ENCODE measurements around the gene CYP2E1.
"Not testable (repeated sequence)": the region's sequence is repeated elsewhere in the genome, so short reads cannot be mapped to it uniquely, and the experiment has no call there.

Gene CYP2E1

DNA sequence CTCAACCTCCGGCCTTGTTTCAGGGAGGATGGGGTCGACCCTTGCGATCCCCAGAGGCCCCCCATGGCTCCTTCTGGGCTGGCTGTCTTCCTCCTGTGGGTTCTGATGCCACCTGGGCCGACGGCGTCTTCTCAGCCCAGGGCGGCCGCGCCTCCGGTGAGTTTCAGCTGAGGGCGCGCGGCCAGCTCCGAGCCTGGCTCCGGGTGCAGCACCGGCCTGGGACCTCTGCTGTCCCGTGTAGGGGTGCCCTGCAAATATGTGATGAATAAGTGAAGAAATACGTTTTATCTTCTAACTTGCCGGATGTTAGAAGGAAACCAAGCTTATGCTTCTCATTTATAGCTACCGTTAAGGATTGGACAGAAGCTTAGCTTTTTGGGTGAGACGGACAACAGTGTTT is 42.6 kb downstream of the CYP2E1 start:
- not testable (repeated sequence) for DNase-seq (ENCODE audit: low read depth in 2 of 3, low spot score in 2 of 3)

DNA sequence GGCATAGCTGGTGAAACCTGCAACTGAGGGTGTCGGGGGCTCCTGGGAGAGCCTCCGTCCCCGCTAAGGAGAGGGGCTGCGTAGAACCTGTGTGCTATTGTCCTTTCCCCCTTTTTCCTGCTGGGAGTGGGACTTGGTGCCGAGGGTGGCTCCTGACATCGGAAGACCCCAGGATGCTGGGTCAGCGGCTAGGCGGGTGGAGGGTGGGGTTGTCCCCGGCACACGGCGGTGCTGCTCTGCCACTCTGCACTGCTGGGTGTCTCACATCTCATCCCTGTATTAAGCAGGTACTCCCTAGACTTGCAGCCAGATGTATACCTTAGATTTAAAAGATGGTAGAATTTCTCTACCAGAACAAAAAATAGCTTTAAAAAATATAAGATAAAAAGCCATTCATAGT is 44.9 kb downstream of the CYP2E1 start:
- not testable (repeated sequence) for DNase-seq (ENCODE audit: low read depth in 2 of 3, low spot score in 2 of 3)

GRCh38 chr10:133573460-133573859 is 46.3 kb downstream of the CYP2E1 start:
- DNase-seq (ENCODE audit: low read depth in 2 of 3, low spot score in 2 of 3) = not testable (repeated sequence)

DNA sequence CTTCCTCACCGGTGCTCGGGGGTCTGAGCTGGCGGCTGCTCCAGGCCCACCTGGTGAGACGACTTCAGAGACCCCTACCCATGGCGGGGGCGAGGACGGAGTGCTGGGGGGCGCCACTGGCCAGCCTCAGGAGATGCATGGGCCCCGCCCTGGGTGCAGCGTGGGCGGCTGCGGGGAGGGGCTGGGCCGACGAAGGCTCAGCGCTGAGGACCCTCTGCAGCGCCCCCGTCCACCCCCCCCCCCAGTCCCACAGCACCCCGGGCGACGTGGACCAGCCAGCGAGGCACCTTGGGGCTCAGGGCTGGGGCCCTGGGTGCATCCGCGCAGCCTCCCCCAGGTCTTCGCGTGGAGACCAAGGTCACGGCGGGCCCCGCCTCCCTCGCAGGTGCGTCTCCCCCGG is 49.9 kb downstream of the CYP2E1 start:
- DNase-seq (ENCODE audit: low read depth in 2 of 3, low spot score in 2 of 3) = not testable (repeated sequence)
